HepG2 (cell line): Measurements from ENCODE around the gene ARMH1. TPM values are rescaled to one million over a fixed set of nuclear protein-coding genes. Genes with fewer than 3 reads are reported as not detected.

ENCODE experiments used
- IRX3 ChIP-seq: sonication (generic); formaldehyde crosslinking; IDR thresholded peaks from 2 replicates; pipeline ENCODE4 v1.8.1; 2023; ENCODE audit warnings: mild to moderate bottlenecking, low read depth, missing genetic modification reagents, borderline replicate concordance
- NR2F2 ChIP-seq: IDR thresholded peaks from 2 replicates; pipeline ENCODE4 v1.6.1; 2012; ENCODE audit warnings: low read depth, inconsistent platforms, borderline replicate concordance
- PAWR ChIP-seq: sonication (generic); formaldehyde crosslinking; IDR thresholded peaks from 2 replicates; pipeline ENCODE4 v1.4.0; 2020; ENCODE audit warnings: missing genetic modification reagents, mild to moderate bottlenecking, borderline replicate concordance
- ZNF577 ChIP-seq: sonication (generic); formaldehyde crosslinking; IDR thresholded peaks from 2 replicates; pipeline ENCODE4 v1.4.0; 2020; ENCODE audit warnings: mild to moderate bottlenecking, low read depth, missing genetic modification reagents, borderline replicate concordance
- ZNF629 ChIP-seq: sonication (generic); formaldehyde crosslinking; conservative IDR thresholded peaks from 2 replicates; pipeline ENCODE4 v1.5.0; 2020; ENCODE audit warnings: missing genetic modification reagents
- polyA plus RNA-seq, 8 experiments: library from polyadenylated mRNA; depleted of rRNA in 3 of 8; stranded (reverse) in 7 of 8; unstranded in 1 of 8; fragments of >200 nt; fragmentation: Illumina TruSeq in 4 of 8; extraction: Trizol in 4 of 8; gene quantifications; 2 replicates each; pipeline versions ENCODE4 v1.2.1 to v1.2.3, GENCODE V29; 2011 to 2016; ENCODE audit warnings: low read depth in 4 of 8, missing spikeins in 1 of 8, mixed read lengths in 1 of 8; ENCODE audit not compliant: insufficient read depth in 1 of 8
- total RNA-seq, 5 experiments: library from RNA; depleted of rRNA; stranded (reverse); fragments of >200 nt; fragmentation: Illumina TruSeq; extraction: Trizol; gene quantifications; 2 replicates each; pipeline ENCODE4 v1.2.3, GENCODE V29; 2016; ENCODE audit warnings: low read depth in 1 of 5
- TF ChIP-seq, protein P1 (sequence below): sonication (generic); formaldehyde crosslinking; IDR thresholded peaks from 2 replicates; pipeline ENCODE4 v1.4.0; 2020; ENCODE audit warnings: mild to moderate bottlenecking, low read depth, missing genetic modification reagents
- TF ChIP-seq, protein P2 (sequence below): sonication (generic); formaldehyde crosslinking; IDR thresholded peaks from 2 replicates; pipeline ENCODE4 v1.5.0; 2020; ENCODE audit warnings: missing genetic modification reagents
- TF ChIP-seq, protein P3 (sequence below): sonication (generic); formaldehyde crosslinking; IDR thresholded peaks from 2 replicates; pipeline ENCODE4 v1.4.0; 2020; ENCODE audit warnings: missing genetic modification reagents, mild to moderate bottlenecking, borderline replicate concordance
- TF ChIP-seq, protein P4 (sequence below): sonication (generic); formaldehyde crosslinking; IDR thresholded peaks from 2 replicates; pipeline ENCODE4 v1.4.0; 2020; ENCODE audit warnings: missing genetic modification reagents
- TF ChIP-seq, protein P5 (sequence below): sonication (generic); formaldehyde crosslinking; IDR thresholded peaks from 2 replicates; pipeline ENCODE4 v1.5.0; 2020; ENCODE audit warnings: missing genetic modification reagents
- TF ChIP-seq, protein P6 (sequence below): sonication (generic); formaldehyde crosslinking; IDR thresholded peaks from 2 replicates; pipeline ENCODE4 v1.8.0; 2022; ENCODE audit warnings: mild to moderate bottlenecking, missing genetic modification reagents; ENCODE audit not compliant: insufficient replicate concordance
- TF ChIP-seq, protein P7 (sequence below): sonication (generic); formaldehyde crosslinking; IDR thresholded peaks from 2 replicates; pipeline ENCODE4 v1.4.0; 2020; ENCODE audit warnings: missing genetic modification reagents
- TF ChIP-seq, protein P8 (sequence below): sonication (generic); formaldehyde crosslinking; IDR thresholded peaks from 2 replicates; pipeline ENCODE4 v1.5.1; 2020; ENCODE audit warnings: missing genetic modification reagents, mild to moderate bottlenecking, borderline replicate concordance

The ARMH1 gene
- total and polyA plus RNA-seq, 2 of the 13 experiments (the other 11 are each of a cell fraction or from before 2014, with no cell fraction given): 0.69 TPM; not detected in 1

DNA sequence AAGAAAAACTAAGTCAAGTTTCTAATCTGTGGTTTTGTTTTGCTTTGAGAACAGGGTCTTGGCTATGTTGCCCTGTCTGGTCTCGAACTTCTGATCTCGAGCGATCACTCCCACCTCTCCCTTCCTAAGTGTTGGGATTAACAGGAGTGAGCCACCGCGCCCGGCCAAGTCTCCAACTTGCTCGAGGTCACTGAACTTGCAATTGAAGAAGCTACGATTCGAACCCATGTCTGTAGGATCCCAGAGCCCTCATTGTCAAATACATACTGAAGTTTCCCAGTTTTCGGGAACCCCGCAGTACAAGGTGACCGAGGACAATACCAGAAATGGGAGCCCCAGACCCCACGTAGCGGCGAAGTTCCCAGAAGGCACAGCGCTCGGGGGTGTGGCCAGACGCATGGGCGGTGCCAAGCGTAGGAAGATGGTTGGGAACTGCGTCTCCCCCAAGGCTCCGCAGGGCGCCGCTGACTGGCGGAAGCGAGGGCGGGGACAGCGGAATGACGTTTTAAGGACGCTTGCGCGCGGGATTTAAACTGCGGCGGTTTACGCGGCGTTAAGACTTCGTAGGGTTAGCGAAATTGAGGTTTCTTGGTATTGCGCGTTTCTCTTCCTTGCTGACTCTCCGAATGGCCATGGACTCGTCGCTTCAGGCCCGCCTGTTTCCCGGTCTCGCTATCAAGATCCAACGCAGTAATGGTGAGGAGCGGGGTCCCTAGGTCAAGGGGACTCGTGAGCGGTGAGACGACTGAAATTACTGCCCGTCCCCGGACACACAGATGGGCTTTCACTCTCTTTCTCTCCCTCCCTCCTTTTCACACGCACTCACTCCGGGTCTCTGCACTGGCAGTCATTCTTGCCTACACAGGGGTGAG is 65.0 kb downstream of the ARMH1 start, which contains the start of gene KIF2C (continued):
- TF ChIP-seq PAWR (no peak), ZNF629 (CRISPR knock-in tag) (no peak), IRX3 (CRISPR knock-in tag) (peak; percentile 50; the same call in 1 of the 2 replicates), NR2F2 (no peak; the same call in 1 of the 2 replicates), ZNF577 (no peak)
- TF ChIP-seq, protein P1, sequence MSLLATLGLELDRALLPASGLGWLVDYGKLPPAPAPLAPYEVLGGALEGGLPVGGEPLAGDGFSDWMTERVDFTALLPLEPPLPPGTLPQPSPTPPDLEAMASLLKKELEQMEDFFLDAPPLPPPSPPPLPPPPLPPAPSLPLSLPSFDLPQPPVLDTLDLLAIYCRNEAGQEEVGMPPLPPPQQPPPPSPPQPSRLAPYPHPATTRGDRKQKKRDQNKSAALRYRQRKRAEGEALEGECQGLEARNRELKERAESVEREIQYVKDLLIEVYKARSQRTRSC (CRISPR knock-in tag): no peak
- TF ChIP-seq, protein P2, sequence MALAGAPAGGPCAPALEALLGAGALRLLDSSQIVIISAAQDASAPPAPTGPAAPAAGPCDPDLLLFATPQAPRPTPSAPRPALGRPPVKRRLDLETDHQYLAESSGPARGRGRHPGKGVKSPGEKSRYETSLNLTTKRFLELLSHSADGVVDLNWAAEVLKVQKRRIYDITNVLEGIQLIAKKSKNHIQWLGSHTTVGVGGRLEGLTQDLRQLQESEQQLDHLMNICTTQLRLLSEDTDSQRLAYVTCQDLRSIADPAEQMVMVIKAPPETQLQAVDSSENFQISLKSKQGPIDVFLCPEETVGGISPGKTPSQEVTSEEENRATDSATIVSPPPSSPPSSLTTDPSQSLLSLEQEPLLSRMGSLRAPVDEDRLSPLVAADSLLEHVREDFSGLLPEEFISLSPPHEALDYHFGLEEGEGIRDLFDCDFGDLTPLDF (CRISPR knock-in tag): peak; percentile 98
- TF ChIP-seq, protein P3, sequence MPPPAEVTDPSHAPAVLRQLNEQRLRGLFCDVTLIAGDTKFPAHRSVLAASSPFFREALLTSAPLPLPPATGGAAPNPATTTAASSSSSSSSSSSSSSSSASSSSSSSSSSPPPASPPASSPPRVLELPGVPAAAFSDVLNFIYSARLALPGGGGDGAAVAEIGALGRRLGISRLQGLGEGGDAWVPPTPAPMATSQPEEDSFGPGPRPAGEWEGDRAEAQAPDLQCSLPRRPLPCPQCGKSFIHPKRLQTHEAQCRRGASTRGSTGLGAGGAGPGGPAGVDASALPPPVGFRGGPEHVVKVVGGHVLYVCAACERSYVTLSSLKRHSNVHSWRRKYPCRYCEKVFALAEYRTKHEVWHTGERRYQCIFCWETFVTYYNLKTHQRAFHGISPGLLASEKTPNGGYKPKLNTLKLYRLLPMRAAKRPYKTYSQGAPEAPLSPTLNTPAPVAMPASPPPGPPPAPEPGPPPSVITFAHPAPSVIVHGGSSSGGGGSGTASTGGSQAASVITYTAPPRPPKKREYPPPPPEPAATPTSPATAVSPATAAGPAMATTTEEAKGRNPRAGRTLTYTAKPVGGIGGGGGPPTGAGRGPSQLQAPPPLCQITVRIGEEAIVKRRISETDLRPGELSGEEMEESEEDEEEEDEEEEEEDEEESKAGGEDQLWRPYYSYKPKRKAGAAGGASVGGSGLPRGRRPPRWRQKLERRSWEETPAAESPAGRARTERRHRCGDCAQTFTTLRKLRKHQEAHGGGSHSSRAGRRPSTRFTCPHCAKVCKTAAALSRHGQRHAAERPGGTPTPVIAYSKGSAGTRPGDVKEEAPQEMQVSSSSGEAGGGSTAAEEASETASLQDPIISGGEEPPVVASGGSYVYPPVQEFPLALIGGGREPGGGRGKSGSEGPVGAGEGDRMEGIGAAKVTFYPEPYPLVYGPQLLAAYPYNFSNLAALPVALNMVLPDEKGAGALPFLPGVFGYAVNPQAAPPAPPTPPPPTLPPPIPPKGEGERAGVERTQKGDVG: 0 out of 2 replicates have a peak, but pooled peaks have one; percentile 27
- TF ChIP-seq, protein P4, sequence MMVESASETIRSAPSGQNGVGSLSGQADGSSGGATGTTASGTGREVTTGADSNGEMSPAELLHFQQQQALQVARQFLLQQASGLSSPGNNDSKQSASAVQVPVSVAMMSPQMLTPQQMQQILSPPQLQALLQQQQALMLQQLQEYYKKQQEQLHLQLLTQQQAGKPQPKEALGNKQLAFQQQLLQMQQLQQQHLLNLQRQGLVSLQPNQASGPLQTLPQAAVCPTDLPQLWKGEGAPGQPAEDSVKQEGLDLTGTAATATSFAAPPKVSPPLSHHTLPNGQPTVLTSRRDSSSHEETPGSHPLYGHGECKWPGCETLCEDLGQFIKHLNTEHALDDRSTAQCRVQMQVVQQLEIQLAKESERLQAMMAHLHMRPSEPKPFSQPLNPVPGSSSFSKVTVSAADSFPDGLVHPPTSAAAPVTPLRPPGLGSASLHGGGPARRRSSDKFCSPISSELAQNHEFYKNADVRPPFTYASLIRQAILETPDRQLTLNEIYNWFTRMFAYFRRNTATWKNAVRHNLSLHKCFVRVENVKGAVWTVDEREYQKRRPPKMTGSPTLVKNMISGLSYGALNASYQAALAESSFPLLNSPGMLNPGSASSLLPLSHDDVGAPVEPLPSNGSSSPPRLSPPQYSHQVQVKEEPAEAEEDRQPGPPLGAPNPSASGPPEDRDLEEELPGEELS (CRISPR knock-in tag): peak; percentile 62
- TF ChIP-seq, protein P5, sequence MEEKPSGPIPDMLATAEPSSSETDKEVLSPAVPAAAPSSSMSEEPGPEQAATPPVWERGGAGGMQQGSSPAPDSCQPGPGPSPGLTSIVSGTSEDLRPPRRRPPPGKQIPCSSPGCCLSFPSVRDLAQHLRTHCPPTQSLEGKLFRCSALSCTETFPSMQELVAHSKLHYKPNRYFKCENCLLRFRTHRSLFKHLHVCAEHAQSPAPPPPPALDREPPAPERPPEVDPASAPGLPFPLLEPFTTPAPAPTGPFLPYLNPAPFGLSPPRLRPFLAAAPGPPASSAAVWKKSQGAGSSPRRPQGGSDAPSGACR (CRISPR knock-in tag): no peak
- TF ChIP-seq, protein P6, sequence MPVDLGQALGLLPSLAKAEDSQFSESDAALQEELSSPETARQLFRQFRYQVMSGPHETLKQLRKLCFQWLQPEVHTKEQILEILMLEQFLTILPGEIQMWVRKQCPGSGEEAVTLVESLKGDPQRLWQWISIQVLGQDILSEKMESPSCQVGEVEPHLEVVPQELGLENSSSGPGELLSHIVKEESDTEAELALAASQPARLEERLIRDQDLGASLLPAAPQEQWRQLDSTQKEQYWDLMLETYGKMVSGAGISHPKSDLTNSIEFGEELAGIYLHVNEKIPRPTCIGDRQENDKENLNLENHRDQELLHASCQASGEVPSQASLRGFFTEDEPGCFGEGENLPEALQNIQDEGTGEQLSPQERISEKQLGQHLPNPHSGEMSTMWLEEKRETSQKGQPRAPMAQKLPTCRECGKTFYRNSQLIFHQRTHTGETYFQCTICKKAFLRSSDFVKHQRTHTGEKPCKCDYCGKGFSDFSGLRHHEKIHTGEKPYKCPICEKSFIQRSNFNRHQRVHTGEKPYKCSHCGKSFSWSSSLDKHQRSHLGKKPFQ (CRISPR knock-in tag): peak; percentile 22
- TF ChIP-seq, protein P7, sequence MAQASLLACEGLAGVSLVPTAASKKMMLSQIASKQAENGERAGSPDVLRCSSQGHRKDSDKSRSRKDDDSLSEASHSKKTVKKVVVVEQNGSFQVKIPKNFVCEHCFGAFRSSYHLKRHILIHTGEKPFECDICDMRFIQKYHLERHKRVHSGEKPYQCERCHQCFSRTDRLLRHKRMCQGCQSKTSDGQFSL: no peak
- TF ChIP-seq, protein P8, sequence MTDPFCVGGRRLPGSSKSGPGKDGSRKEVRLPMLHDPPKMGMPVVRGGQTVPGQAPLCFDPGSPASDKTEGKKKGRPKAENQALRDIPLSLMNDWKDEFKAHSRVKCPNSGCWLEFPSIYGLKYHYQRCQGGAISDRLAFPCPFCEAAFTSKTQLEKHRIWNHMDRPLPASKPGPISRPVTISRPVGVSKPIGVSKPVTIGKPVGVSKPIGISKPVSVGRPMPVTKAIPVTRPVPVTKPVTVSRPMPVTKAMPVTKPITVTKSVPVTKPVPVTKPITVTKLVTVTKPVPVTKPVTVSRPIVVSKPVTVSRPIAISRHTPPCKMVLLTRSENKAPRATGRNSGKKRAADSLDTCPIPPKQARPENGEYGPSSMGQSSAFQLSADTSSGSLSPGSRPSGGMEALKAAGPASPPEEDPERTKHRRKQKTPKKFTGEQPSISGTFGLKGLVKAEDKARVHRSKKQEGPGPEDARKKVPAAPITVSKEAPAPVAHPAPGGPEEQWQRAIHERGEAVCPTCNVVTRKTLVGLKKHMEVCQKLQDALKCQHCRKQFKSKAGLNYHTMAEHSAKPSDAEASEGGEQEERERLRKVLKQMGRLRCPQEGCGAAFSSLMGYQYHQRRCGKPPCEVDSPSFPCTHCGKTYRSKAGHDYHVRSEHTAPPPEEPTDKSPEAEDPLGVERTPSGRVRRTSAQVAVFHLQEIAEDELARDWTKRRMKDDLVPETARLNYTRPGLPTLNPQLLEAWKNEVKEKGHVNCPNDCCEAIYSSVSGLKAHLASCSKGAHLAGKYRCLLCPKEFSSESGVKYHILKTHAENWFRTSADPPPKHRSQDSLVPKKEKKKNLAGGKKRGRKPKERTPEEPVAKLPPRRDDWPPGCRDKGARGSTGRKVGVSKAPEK: no peak
